Stimulated activated CD4-positive, alpha-beta T cell treated with anti-CD3 and anti-CD28 coated beads, TNF-alpha, amount 100 ng/mL, for 4 hours (primary cell): ENCODE measurements around the gene LRRC3.

Source experiments
- DNase-seq, 3 experiments: peaks; one replicate each; pipeline ENCODE4 v3.0.0-alpha.2; 2020; ENCODE audit warnings: low read depth in 3 of 3

The LRRC3 gene

DNA sequence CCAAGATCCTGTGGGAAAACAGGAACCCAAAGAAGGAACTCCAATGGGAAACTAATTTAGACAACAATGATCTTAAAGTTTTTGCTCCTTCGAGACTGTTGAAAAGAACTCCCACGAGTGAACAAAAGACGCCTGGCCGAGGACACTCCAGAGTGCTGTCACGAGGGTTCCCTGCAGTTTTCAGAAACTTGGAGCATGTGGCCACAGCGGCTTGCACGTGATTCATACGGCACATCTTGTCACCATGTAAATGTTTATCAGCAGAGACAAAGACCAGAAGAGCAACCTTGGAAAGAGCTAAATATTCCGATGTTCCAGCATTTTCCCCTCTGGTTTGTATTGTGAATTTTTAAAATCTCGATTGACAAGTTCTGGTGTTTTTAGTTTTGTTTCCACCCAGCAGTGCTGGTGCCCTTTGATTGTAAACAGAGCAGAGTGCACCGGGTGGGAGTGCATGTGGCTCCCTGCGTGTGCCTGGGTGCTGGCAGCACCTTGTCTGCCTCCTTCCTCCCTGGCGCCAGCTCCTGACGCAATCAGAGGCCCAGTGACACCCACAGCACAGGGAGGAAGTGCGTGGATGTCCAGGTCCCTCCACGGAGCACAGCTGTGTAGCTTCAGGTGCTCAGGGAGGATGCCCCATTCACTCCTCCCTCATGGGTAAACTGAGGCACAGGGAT, 23.0 kb downstream of the LRRC3 start:
- DNase-seq = no peak

DNA sequence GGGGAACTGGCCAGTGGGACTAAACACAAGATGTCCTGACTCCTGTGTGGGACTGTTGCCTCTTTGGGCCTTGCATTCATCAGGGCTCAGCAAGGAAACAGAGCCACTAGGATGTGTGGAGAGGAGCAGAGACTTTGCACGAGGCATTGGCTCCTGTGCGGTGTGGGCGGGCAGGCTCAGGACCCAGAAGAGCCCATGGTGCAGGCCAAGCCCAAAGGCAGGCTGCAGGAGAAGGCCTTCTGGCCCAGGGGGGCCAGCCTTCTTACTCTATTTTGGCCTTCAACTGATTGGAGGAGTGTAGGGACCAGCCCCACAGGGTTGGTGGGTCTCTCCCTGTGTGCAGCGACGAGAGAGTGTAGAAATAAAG, 23.5 kb downstream of the LRRC3 start:
- no peak for DNase-seq

DNA sequence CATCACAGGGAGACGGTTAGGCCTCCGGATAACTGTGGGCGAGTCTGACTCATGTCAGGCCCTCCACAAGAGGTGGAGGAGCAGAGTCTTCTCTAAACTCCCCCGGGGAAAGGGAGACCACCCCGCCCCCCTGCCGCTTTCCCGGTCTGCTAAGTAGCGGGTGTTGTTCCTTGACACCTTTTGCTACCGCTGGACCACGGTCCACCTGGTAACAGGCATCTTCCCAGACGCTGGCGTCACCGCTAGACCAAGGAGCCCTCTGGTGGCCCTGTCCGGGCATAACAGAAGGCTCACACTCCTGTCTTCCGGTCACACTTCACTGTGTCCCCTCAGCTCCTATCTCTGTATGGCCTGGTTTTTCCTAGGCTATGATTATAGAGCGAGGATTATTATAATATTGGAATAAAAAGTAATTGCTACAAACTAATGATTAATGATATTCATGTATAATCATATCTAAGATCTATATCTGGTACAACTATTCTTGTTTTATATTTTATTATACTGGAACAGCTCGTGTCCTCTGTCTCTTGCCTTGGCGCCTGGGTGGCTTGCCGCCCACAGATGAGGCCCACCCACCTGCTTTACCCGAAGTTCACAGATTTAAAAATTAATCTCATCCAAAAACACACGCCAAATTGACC, 24.4 kb downstream of the LRRC3 start:
- DNase-seq = peak in 1 of 3 experiments; percentile 12

DNA sequence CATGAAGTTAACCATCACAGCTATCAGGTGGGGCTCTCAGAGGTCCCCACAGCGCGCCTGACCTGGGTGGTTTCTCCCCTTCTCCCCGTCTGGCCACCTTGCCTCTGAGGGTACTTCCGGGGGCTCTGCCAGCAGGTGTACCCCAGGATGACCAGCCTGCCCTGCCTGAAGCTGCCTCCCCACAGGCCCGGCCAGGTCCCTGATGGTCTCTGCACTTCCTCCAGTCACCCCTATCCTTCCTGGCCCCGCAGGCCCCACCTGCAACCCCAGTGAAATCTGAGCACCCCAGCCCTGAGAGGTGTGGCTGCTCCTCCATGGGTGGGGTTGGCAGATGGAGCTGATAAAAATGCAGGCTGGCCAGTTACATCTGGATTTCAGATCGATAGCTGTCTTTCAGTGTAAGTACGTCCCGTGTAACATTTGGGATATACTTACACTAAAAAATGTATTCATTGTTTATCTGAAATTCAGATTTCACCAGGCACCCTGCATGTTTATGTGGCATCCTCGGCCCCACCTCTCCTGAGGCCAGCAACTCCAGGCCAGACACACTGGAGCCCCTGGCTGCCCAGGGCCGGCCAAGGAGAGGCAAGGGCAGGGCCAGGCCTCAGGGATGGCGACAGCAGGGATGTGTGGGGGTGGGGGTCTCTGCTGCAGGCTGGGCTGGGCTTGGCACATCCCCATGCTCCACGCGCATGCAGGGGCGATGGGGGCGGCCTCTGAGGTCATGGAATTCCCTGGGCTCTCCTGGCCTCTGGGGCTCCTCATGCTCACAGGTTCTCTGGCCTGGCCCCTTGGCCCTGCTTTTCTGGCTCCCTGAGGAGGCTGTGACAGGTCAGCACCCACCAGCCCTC, 25.1 kb downstream of the LRRC3 start:
- no peak for DNase-seq

DNA sequence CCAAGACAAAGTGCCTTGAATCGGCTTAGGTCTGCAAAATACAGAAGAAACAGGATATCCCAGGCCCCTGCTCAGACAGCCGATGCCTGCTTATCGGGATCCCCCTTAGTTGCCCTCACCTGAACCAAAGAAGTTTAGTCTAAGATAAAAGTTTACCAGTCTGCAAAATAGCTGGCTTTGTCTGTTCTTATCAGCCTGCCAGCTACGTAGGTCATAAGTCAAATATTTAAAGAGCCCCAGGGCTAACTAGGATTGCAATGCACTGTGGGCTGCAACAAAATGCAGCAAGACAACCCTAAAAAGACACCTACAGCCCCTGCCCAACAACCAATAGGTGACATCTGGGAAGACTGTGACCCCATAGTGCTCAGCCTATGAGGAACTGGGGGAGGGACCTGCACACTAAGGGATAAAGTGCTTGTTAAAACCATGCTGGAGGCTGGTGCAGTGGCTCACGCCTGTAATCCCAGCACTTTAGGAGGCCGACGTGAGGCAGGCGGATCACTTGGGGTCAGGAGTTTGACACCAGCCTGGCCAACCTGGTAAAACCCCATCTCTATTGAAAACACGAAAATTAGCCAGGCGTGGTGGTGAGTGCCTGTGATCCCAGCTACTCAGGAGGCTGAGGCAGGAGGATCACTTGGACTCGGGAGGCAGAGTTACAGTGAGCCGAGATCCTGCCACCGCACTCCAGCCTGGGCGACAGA, 27.4 kb downstream of the LRRC3 start:
- DNase-seq = no peak

DNA sequence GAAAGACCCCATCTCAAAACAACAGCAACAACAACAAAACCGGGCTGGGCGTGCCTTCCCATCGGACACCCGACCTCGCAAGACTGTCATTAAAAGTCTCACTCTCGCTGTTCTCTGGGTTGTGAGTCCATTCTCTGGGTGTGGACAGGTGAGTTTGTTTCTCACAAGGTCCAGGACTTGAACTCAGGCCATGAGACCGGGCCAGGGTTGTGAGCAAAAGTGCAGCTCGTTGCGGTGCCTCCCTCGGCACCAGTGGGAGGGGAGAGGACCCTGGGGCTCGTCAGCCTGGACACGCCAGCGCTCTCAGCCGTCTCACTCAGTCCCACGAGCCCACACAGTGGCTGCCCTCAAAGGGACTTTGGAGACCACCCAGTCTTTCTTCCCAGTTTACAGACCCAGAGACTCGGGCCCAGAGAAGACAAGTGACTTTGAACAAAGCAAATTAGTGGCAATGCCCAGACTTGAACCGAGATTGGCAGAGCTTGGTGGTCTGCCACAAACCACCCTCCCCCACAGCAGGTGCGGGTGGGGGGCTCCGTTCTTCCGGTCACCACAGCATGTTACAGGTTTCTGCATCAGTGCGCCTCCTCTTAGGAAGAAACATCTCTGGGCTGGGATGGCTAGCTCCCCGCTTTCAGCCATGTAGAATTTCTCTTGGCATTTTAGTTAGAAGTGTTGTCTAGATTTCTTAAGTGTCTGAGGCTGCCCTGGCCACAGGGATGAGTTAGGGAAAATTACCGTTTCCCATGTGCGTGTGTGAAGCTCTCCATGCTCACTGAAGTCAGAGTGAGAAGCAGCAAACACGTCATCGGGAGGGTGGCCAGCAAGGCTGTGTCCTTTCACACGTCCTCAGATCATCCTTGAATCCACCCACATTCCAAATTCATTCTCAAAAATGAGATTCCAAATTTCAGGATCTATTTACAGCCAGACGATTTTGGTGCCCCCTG, 28.3 kb downstream of the LRRC3 start:
- DNase-seq = no peak

- no peak for DNase-seq
Observed at GRCh38 chr21:44484498-44485253, 29.4 kb downstream of the LRRC3 start.

DNA sequence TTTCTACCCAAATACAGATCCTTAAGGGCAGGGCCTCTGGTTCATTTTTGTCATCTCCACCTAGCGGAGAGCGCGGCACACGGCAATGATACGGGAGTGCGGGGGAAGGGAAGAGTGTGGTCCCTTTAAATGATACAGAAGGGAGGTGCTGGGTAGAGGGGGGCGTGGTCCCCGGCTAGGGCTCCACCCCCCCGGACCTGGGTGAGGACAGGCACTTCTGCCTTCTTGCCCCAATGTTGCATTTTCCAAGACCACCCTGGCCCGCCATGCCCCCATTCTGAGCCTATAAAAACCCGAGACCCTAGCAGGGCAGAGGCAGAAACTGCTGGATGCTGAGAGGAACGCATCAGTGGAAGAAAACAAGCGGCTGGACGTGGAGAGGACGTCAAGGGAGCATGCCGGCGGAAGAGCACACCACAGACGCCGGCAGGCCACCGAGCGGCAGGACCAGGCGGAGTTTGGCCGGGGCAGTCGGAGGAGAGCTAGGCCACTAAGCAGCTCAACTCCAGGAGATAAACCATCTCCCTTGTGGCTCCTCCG, 30.0 kb downstream of the LRRC3 start:
- DNase-seq = peak in 2 of 3 experiments; percentile 22 to 37

- no peak for DNase-seq
Observed at GRCh38 chr21:44485796-44486195, 30.5 kb downstream of the LRRC3 start.

DNA sequence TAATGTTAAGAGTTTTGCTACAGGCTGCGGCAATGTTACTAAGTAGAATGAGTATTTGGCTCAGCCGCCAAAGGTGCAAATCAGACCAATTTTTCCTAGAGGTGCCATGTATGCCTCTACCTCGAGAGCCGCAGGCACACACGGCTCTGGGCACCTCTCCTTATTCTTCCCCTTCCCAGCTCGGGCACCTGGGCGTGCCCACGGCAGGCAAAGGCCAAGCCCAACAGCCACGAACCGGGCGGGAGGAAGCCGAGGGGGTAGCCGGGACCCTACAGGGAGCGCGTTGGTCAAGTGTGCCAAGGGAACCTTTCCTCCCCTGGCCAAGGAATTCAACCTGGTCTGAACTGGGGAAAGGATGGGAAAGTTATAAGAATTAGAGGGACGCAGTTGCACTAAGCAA, 31.0 kb downstream of the LRRC3 start:
- DNase-seq = no peak

DNA sequence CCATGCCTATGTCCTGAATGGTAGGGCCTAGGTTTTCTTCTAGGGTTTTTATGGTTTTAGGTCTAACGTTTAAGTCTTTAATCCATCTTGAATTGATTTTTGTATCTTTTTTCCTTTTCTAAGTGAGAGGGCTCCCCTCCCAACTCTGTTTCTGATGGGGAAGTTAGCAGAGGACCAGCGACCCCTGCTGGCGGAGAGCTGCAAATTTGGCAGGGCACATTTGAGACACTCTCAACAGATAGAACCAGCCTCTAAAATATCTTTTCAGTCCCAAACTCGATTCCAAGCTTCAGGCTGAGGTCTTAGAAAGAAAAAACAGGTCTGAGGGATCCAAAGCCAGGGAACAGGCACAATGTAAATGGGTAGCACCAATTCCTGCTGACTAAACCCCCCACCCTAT, 32.5 kb downstream of the LRRC3 start:
- DNase-seq = no peak

DNA sequence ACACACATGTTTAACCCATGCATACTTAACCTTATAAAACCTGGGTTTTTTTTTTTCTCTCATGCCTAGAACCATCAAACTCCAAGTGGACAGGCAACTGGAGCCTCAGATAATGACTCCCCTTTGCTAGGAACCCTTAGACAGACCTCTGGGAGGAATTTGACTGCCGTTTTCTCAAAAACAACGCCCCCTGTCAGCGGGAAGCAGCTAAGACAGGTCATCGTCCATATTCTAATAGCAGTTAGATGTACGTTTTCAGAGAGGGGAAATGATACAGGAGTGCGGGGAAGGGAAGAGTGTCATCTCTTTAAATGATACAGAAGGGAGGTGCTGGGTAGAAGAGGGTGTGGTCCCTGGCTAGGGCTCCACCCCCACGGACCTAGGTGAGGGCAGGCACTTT, 34.7 kb downstream of the LRRC3 start:
- DNase-seq = no peak

GRCh38 chr21:44490405-44490804, 35.1 kb downstream of the LRRC3 start:
- DNase-seq = no peak

GRCh38 chr21:44490816-44491215, 35.5 kb downstream of the LRRC3 start:
- DNase-seq = no peak

- no peak for DNase-seq
Observed at GRCh38 chr21:44492567-44493385, 37.5 kb downstream of the LRRC3 start.

GRCh38 chr21:44494418-44494817, 39.1 kb downstream of the LRRC3 start:
- DNase-seq = no peak

- no peak for DNase-seq
Observed at GRCh38 chr21:44494956-44495355, 39.6 kb downstream of the LRRC3 start.

- no peak for DNase-seq
Observed at GRCh38 chr21:44495611-44496563, 40.6 kb downstream of the LRRC3 start.
